ENCODE measurements around the gene RTL10.
"Not testable (repeated sequence)": the region's sequence is repeated elsewhere in the genome, so short reads cannot be mapped to it uniquely, and the experiment has no call there.

RTL10 gene

GRCh38 chr22:19843107-19843856 is 11.4 kb downstream of the RTL10 start:
- no peak for DNase-seq (ENCODE audit: low spot score)

GRCh38 chr22:19842393-19843106 is 12.1 kb downstream of the RTL10 start:
- no peak for DNase-seq (ENCODE audit: low spot score)

GRCh38 chr22:19841641-19842392 is 12.9 kb downstream of the RTL10 start:
- no peak for DNase-seq (ENCODE audit: low spot score)

- DNase-seq (ENCODE audit: low spot score) = no peak
Measured at GRCh38 chr22:19840955-19841640, 13.6 kb downstream of the RTL10 start.

- DNase-seq (ENCODE audit: low spot score) = no peak
Measured at GRCh38 chr22:19840059-19840458, 14.6 kb downstream of the RTL10 start.

- no peak for DNase-seq (ENCODE audit: low spot score)
Measured at GRCh38 chr22:19837915-19838314, 16.8 kb downstream of the RTL10 start.

GRCh38 chr22:19836512-19836911 is 18.2 kb downstream of the RTL10 start:
- no peak for DNase-seq (ENCODE audit: low spot score)

- no peak for DNase-seq (ENCODE audit: low spot score)
Measured at GRCh38 chr22:19834599-19834998, 20.1 kb downstream of the RTL10 start.

GRCh38 chr22:19833327-19833726 is 21.3 kb downstream of the RTL10 start:
- DNase-seq (ENCODE audit: low spot score) = not testable (repeated sequence)

GRCh38 chr22:19832476-19833108 is 22.1 kb downstream of the RTL10 start:
- no peak for DNase-seq (ENCODE audit: low spot score)

- DNase-seq (ENCODE audit: low spot score) = not testable (repeated sequence)
Measured at GRCh38 chr22:19831979-19832378, 22.7 kb downstream of the RTL10 start.

GRCh38 chr22:19831016-19831415 is 23.7 kb downstream of the RTL10 start:
- no peak for DNase-seq (ENCODE audit: low spot score)

GRCh38 chr22:19828035-19828401 is 26.7 kb downstream of the RTL10 start:
- no peak for DNase-seq (ENCODE audit: low spot score)

- no peak for DNase-seq (ENCODE audit: low spot score)
Measured at GRCh38 chr22:19827341-19828034, 27.2 kb downstream of the RTL10 start.

GRCh38 chr22:19826619-19826950 is 28.1 kb downstream of the RTL10 start:
- no peak for DNase-seq (ENCODE audit: low spot score)

GRCh38 chr22:19825904-19826618 is 28.6 kb downstream of the RTL10 start:
- no peak for DNase-seq (ENCODE audit: low spot score)

GRCh38 chr22:19824926-19825339 is 29.7 kb downstream of the RTL10 start:
- DNase-seq (ENCODE audit: low spot score) = no peak

GRCh38 chr22:19824212-19824925 is 30.3 kb downstream of the RTL10 start:
- DNase-seq (ENCODE audit: low spot score) = no peak

- no peak for DNase-seq (ENCODE audit: low spot score)
Measured at GRCh38 chr22:19823902-19824211, 30.8 kb downstream of the RTL10 start.
